Stomach (tissue), 9 donors: ENCODE data around the gene MYO9A. TPM values are rescaled to one million over a fixed set of nuclear protein-coding genes. Genes with fewer than 3 reads are reported as not detected.

Experiments used
- DNase-seq, 2 donors: peaks; one replicate each; pipeline versions ENCODE4 v3.0.0 to v3.0.0-alpha.2; 2013 to 2019
- H3K27ac ChIP-seq, 5 donors: fragments of 200-600 bp in 4 of 5; sonication (generic) in 4 of 5; one replicate each; pipeline ENCODE4 v1.5.1; 2013 to 2019; ENCODE audit warnings: mild to moderate bottlenecking in 1 of 5, moderate library complexity in 1 of 5
- H3K27me3 ChIP-seq, 3 donors: fragments of 200-600 bp; sonication (generic); one replicate each; pipeline ENCODE4 v1.5.1; 2017 to 2019; ENCODE audit warnings: mixed run types in 1 of 3
- H3K36me3 ChIP-seq, 4 donors: fragments of 200-600 bp; sonication (generic); 1 replicate in 3 of 4; 2 replicates in 1 of 4; pipeline ENCODE4 v1.5.1; 2016 to 2019
- H3K4me1 ChIP-seq, 4 donors: fragments of 200-600 bp; sonication (generic); one replicate each; pipeline ENCODE4 v1.5.1; 2016 to 2019
- H3K4me3 ChIP-seq, 4 donors: fragments of 200-600 bp; sonication (generic) in 3 of 4; one replicate each; pipeline ENCODE4 v1.5.1; 2016 to 2019; ENCODE audit warnings: mild to moderate bottlenecking in 1 of 4
- H3K9me3 ChIP-seq, 4 donors: fragments of 200-600 bp; sonication (generic); one replicate each; pipeline ENCODE4 v1.5.1; 2016 to 2019
- EP300 ChIP-seq: sonication (generic); formaldehyde crosslinking; IDR thresholded peaks from one replicate; pipeline ENCODE4 v1.6.1; 2017; ENCODE audit warnings: antibody characterized with exemption
- POLR2A ChIP-seq, 4 donors: fragments of 450-650 bp; IDR thresholded peaks; one replicate each; pipeline ENCODE4 v1.6.1; 2016; ENCODE audit warnings: antibody characterized with exemption in 4 of 4, control low read depth in 2 of 4, mild to moderate bottlenecking in 1 of 4, moderate library complexity in 1 of 4
- POLR2AphosphoS5 ChIP-seq, 3 donors: sonication (generic); formaldehyde crosslinking; IDR thresholded peaks; one replicate each; pipeline ENCODE4 v1.6.1; 2016; ENCODE audit warnings: antibody characterized with exemption in 3 of 3
- WGBS, 5 donors: extraction: QIAGEN DNeasy Blood & Tissue Kit in 3 of 5; methylation state at CpG; one replicate each; pipeline versions ENCODE4 v1.1.5 to v1.1.7; 2013 to 2018; 5-methylcytosine and 5-hydroxymethylcytosine counted together
- intact Hi-C: fragments of 100-400 bp; cut with DNase I; formaldehyde crosslinking; loops from one replicate; pipeline ENCODE4 v1.15.1; 2023; ENCODE audit warnings: low total_unique reads
- polyA plus RNA-seq, 3 donors: library from polyadenylated mRNA; stranded (reverse); fragments of 200-250 nt; gene quantifications; one replicate each; pipeline ENCODE4 v1.2.3, GENCODE V29; 2013
- total RNA-seq, 5 donors: library from RNA; depleted of rRNA; stranded (reverse); fragments of >200 nt; gene quantifications; one replicate each; pipeline versions ENCODE4 v1.1.0 to v1.2.3, GENCODE V29; 2014 to 2016
- TF ChIP-seq, protein P1 (sequence below), 7 experiments: fragments of 450-650 bp in 4 of 7; fragments of 200-600 bp in 3 of 7; sonication (generic) in 3 of 7; IDR thresholded peaks; one replicate each; pipeline ENCODE4 v1.5.1; 2016 to 2019; ENCODE audit warnings: antibody characterized with exemption in 7 of 7, control low read depth in 2 of 7, mild to moderate bottlenecking in 1 of 7
- donor health status: healthy with polysubstance abuse.
- donor health status: Bipolar disorder and iron deficiency.
- donor health status: healthy.

Gene MYO9A
- total and polyA plus RNA-seq, 8 donors: 2.2 to 120 (median 39.0) TPM

DNA sequence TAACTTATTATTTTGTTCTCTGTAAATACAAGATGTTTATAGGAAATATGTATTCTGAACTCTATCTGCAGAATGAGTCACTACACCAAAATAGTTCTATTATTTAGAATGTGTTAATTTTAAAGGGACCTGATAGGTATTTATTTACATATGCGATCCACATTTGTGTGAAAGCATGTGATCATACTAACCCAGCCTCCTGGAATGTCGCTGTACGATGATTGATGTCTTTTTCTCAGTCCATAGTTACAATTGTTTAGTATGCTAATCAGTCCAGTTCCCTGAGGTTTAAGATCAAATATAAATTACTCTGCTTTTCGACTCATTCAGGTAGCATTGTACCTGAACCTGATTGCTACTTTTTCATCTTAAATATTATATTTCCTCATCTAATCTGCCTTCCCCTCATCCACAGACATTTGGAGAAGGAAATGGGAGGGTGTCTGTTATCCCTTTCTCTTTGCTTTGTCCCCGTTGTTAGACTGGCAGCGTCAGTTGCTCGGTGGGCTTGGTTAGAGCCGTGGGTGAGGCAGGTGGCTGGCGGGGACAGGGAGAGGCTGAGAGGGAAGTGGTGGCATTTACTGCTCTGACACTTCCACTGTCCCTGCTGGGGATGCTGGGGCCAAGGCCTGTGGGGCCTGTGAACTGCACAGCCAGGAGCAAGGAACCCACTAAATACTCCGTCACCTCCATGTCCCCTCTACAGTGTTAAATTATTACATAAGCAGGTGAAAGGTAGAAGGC is 335.4 kb downstream of the MYO9A start:
- peak in 1 of 2 donors; percentile 44 for DNase-seq
- peaks cover 0 to 9% (median 4%) of the 10 kb centered on the region in 4 donors for H3K4me1 ChIP-seq
- peaks cover 0 to 7% (median 2%) of the 10 kb centered on the region in 4 donors for H3K36me3 ChIP-seq
- no peaks in the 10 kb centered on the region for H3K27me3 ChIP-seq
- no peak overlapping the region for H3K4me3 ChIP-seq
- intact Hi-C loops: no loop called here
- no peaks in the 10 kb centered on the region for H3K9me3 ChIP-seq
- WGBS, 5 donors: 50 to 75% (median 61%) methylated on average over 10 of the region's 10 CpGs
- no peak overlapping the region for H3K27ac ChIP-seq
- no peak for TF ChIP-seq POLR2AphosphoS5 (IDR thresholded peaks at IDR 0.05)
- TF ChIP-seq, protein P1, sequence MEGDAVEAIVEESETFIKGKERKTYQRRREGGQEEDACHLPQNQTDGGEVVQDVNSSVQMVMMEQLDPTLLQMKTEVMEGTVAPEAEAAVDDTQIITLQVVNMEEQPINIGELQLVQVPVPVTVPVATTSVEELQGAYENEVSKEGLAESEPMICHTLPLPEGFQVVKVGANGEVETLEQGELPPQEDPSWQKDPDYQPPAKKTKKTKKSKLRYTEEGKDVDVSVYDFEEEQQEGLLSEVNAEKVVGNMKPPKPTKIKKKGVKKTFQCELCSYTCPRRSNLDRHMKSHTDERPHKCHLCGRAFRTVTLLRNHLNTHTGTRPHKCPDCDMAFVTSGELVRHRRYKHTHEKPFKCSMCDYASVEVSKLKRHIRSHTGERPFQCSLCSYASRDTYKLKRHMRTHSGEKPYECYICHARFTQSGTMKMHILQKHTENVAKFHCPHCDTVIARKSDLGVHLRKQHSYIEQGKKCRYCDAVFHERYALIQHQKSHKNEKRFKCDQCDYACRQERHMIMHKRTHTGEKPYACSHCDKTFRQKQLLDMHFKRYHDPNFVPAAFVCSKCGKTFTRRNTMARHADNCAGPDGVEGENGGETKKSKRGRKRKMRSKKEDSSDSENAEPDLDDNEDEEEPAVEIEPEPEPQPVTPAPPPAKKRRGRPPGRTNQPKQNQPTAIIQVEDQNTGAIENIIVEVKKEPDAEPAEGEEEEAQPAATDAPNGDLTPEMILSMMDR (IDR thresholded peaks at IDR 0.05): no peak
- TF ChIP-seq EP300: no peak
- TF ChIP-seq POLR2A (IDR thresholded peaks at IDR 0.05): no peak

- Histone ChIP-seq H3K27me3 (no peaks in the 10 kb centered on the region), H3K36me3 (peaks cover 0 to 14% (median 8%) of the 10 kb centered on the region in 4 donors), H3K4me3 (no peak overlapping the region), H3K9me3 (no peaks in the 10 kb centered on the region), H3K27ac (no peak overlapping the region), H3K4me1 (peaks cover 0 to 9% (median 4%) of the 10 kb centered on the region in 4 donors)
- 80 to 95% (median 83%) methylated on average over 8 of the region's 8 CpGs for WGBS, 5 donors
- TF ChIP-seq POLR2AphosphoS5 (IDR thresholded peaks at IDR 0.05) (no peak), EP300 (no peak), POLR2A (IDR thresholded peaks at IDR 0.05) (no peak)
- TF ChIP-seq, protein P1 (IDR thresholded peaks at IDR 0.05): no peak
- intact Hi-C loops: no loop called here
- no peak for DNase-seq
Measured at GRCh38 chr15:71781965-71782265, 336.0 kb downstream of the MYO9A start.

DNA sequence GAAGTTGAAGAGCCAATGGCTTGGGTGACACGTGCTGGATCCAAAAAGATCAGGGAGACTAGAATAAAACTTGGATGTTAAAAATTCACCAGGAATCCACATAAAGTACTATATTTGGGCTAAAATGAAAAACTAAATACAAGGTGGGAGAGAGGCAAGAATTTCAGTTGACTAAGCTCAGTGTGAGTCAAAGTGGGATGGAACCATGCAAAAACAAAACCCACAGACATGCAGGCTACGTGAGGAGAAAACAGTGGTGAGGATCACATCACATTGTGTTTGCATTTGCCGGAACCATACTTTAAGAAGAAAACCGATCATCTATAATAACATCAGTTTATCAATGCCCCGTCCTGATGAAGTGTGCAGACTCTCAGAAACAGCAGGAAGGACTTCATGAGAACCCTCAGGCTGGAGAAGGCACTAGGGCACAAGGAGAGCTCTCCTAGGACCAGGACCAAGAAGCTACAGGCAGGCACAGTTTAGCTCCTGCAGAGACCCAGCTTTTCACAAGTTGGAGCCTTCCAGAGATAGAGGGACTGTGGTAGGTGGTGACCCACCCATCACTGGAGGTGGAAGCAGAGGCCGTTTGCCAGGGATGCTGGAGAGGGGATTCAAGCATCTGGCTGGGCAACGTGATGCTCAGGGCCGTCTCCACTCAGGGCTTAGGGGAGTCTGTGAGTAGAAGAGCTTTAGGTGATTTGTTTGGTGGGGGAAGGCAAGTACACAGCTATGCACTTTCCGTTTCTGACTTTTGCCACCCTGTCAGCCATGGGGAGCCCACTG is 336.6 kb downstream of the MYO9A start:
- 79 to 87% (median 82%) methylated on average over 9 of the region's 9 CpGs for WGBS, 5 donors
- TF ChIP-seq, protein P1 (IDR thresholded peaks at IDR 0.05): no peak
- no peak for TF ChIP-seq EP300
- TF ChIP-seq POLR2AphosphoS5 (IDR thresholded peaks at IDR 0.05): no peak
- TF ChIP-seq POLR2A (IDR thresholded peaks at IDR 0.05): no peak
- H3K27ac ChIP-seq: no peak overlapping the region
- no peaks in the 10 kb centered on the region for H3K27me3 ChIP-seq
- no peak overlapping the region for H3K4me3 ChIP-seq
- H3K36me3 ChIP-seq: peaks cover 0 to 20% (median 8%) of the 10 kb centered on the region in 4 donors
- intact Hi-C loops: no loop called here
- no peaks in the 10 kb centered on the region for H3K9me3 ChIP-seq
- H3K4me1 ChIP-seq: peaks cover 0 to 9% (median 4%) of the 10 kb centered on the region in 4 donors
- DNase-seq: no peak

DNA sequence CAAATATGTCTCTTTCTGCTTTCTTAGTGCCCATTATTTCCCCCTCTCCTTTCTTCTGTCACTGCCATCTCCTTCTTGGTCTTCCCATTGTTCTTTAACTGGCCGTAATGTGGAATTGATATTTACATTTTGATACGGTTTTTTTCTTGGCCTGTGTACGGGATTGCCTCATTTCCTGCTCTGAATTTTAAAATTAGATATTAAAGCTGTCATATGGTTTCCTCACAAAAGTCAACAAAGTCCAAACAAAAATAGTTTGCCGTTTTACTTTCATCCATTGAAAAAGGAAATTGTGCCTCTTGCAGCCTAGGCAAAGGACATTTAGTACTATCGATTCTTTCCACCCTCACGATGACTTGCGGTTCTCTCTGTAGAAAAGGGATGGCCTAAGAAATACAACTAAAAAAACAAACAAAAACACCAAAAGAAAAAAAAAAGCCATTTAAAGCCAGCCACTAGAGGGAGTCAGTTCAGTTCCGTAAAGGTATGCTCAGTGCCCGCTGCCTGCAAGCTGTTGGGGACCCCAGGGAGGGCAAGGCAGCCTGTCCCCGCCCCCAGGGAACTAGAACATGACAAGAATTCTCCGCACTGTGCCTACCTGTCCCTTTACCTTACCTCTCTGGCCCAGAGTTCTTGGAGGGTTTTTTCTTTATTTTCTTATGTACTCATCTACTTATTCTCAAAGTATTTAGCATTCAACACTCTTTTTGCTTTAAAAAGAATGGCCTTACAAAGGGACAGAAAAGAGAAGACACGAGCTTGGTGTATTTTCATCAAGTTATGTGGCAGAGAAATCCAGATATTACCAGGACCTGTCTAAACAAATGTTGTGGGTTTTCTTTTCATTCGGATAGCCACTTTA is 337.6 kb downstream of the MYO9A start:
- 22 to 38% (median 30%) methylated on average over 13 of the region's 13 CpGs for WGBS, 5 donors
- Histone ChIP-seq H3K27ac (no peak overlapping the region), H3K27me3 (no peaks in the 10 kb centered on the region), H3K36me3 (peaks cover 0 to 20% (median 8%) of the 10 kb centered on the region in 4 donors), H3K4me3 (no peak overlapping the region), H3K4me1 (peaks cover 0 to 9% (median 4%) of the 10 kb centered on the region in 4 donors), H3K9me3 (no peaks in the 10 kb centered on the region)
- intact Hi-C loops: no loop called here
- TF ChIP-seq, protein P1 (IDR thresholded peaks at IDR 0.05): peak in 4 of 7 experiments; percentile 29 to 66 (median 58)
- TF ChIP-seq POLR2AphosphoS5 (IDR thresholded peaks at IDR 0.05): no peak
- no peak for TF ChIP-seq POLR2A (IDR thresholded peaks at IDR 0.05)
- TF ChIP-seq EP300: no peak
- peak in 1 of 2 donors; percentile 76 for DNase-seq
